Breast epithelium (tissue), 3 donors: Measurements from ENCODE around the gene SNX18.

Experiments used
- CTCF ChIP-seq, 3 donors: fragments of 450-650 bp; IDR thresholded peaks; one replicate each; pipeline ENCODE4 v1.5.1; 2016 to 2017; ENCODE audit warnings: antibody characterized with exemption in 3 of 3, mild to moderate bottlenecking in 3 of 3, moderate library complexity in 3 of 3
- POLR2A ChIP-seq: fragments of 450-650 bp; IDR thresholded peaks from one replicate; pipeline ENCODE4 v1.6.1; 2016; ENCODE audit warnings: antibody characterized with exemption, mild to moderate bottlenecking, moderate library complexity
- POLR2AphosphoS5 ChIP-seq, 3 donors: sonication (generic); formaldehyde crosslinking; IDR thresholded peaks; one replicate each; pipeline ENCODE4 v1.6.1; 2017; ENCODE audit warnings: antibody characterized with exemption in 3 of 3

- TF ChIP-seq CTCF (IDR thresholded peaks at IDR 0.05), result no peak
- no peak for TF ChIP-seq POLR2A
- TF ChIP-seq POLR2AphosphoS5 (IDR thresholded peaks at IDR 0.05), result no peak
Observed at GRCh38 chr5:54551926-54552325, 34.4 kb downstream of the SNX18 start.
